H1 (cell line): ENCODE data around the gene PRR33. TPM values are rescaled to one million over a fixed set of nuclear protein-coding genes. Genes with fewer than 3 reads are reported as not detected.

Experiments
- CTCF ChIA-PET: fragments of 300-600 bp; sonication (Branson Sonifier 250); formaldehyde crosslinking; loops from one replicate; lab custom pipeline; 2021; ENCODE audit not compliant: partially characterized antibody; lab: Charles Lee
- POLR2A ChIA-PET: fragments of 300-600 bp; sonication (Branson Sonifier 250); formaldehyde crosslinking; loops from one replicate; lab custom pipeline; 2021; ENCODE audit warnings: inconsistent platforms; ENCODE audit not compliant: partially characterized antibody; lab: Charles Lee
- DNase-seq, 2 experiments: peaks; one replicate each; pipeline versions ENCODE4 v3.0.0 to v3.0.0-alpha.2; 2010 to 2022; ENCODE audit warnings: low spot score in 2 of 2, low read depth in 1 of 2, mixed read lengths in 1 of 2
- FAIRE-seq: peaks from 2 replicates; lab custom pipeline; 2011; peaks lifted over from hg19 to GRCh38; lab: Jason Lieb, UNC
- H2AFZ ChIP-seq: 2 replicates; pipeline ENCODE4 v1.8.1; 2012; ENCODE audit warnings: low read length, inconsistent platforms
- H2AK5ac ChIP-seq: 2 replicates; pipeline ENCODE4 v1.6.1; 2013; ENCODE audit warnings: low read depth, low read length
- H2BK120ac ChIP-seq: replicated peaks from 2 replicates; pipeline ENCODE3; 2013; ENCODE audit warnings: low read depth, low read length, inconsistent platforms
- H2BK12ac ChIP-seq: 2 replicates; pipeline ENCODE4 v1.6.1; 2013; ENCODE audit warnings: low read depth, low read length
- H2BK15ac ChIP-seq: 2 replicates; pipeline ENCODE4 v1.6.1; 2013; ENCODE audit warnings: low read length
- H2BK20ac ChIP-seq: 2 replicates; pipeline ENCODE4 v1.6.1; 2013; ENCODE audit warnings: low read length
- H2BK5ac ChIP-seq: 2 replicates; pipeline ENCODE4 v1.6.1; 2013; ENCODE audit warnings: low read depth, low read length
- H3K14ac ChIP-seq: 2 replicates; pipeline ENCODE4 v1.6.1; 2013; ENCODE audit warnings: inconsistent platforms; ENCODE audit not compliant: insufficient read length
- H3K18ac ChIP-seq: 2 replicates; pipeline ENCODE4 v1.6.1; 2013; ENCODE audit warnings: low read length; ENCODE audit errors: extremely low read depth
- H3K23ac ChIP-seq: 2 replicates; pipeline ENCODE4 v1.6.1; 2013; ENCODE audit warnings: inconsistent platforms; ENCODE audit not compliant: insufficient read length
- H3K23me2 ChIP-seq: 2 replicates; pipeline ENCODE4 v1.6.1; 2013; ENCODE audit warnings: low read depth, low read length
- H3K27ac ChIP-seq: 2 replicates; pipeline ENCODE4 v1.6.1; 2011; ENCODE audit warnings: low read depth, low read length, inconsistent platforms
- H3K27me3 ChIP-seq, 4 experiments: replicated peaks in 1 of 4; 1 replicate in 1 of 4; 2 replicates in 3 of 4; pipeline versions ENCODE4 v1.6.1 to v1.8.1; 2011 to 2013; ENCODE audit warnings: low read length in 3 of 4, mild to moderate bottlenecking in 3 of 4, inconsistent platforms in 2 of 4, mixed read lengths in 2 of 4, moderate library complexity in 1 of 4; ENCODE audit not compliant: control insufficient read depth in 3 of 4, insufficient read depth in 3 of 4; ENCODE audit errors: extremely low read depth in 1 of 4
- H3K36me3 ChIP-seq, 4 experiments: 2 replicates each; pipeline versions ENCODE4 v1.6.1 to v1.8.1; 2011 to 2013; ENCODE audit warnings: mild to moderate bottlenecking in 4 of 4, low read length in 3 of 4, moderate library complexity in 2 of 4, control low read depth in 1 of 4, inconsistent platforms in 1 of 4; ENCODE audit not compliant: insufficient read depth in 4 of 4, control insufficient read depth in 2 of 4
- H3K4ac ChIP-seq: replicated peaks from 2 replicates; pipeline ENCODE3; 2013; ENCODE audit warnings: low read length, low read depth, mixed read lengths, inconsistent platforms; ENCODE audit not compliant: insufficient read length
- H3K4me1 ChIP-seq, 4 experiments: replicated peaks in 1 of 4; 1 replicate in 1 of 4; 2 replicates in 3 of 4; pipeline versions ENCODE4 v1.6.1 to v1.8.1; 2011 to 2013; ENCODE audit warnings: low read length in 3 of 4, inconsistent platforms in 2 of 4, mixed read lengths in 1 of 4; ENCODE audit not compliant: insufficient read depth in 4 of 4, control insufficient read depth in 3 of 4
- H3K4me2 ChIP-seq, 2 experiments: 2 replicates each; pipeline versions ENCODE4 v1.6.1 to v1.8.1; 2011 to 2013; ENCODE audit warnings: low read depth in 2 of 2, low read length in 2 of 2, control low read depth in 1 of 2, inconsistent platforms in 1 of 2, mild to moderate bottlenecking in 1 of 2; ENCODE audit not compliant: insufficient read depth in 1 of 2
- H3K4me3 ChIP-seq, 4 experiments: fragments of 200-600, 300-600 bp in 1 of 4; sonication (generic), shearing (Covaris generic), sonication (Bioruptor Twin) in 1 of 4; 2 replicates each; pipeline versions ENCODE4 v1.5.1 to v1.8.1; 2011 to 2016; ENCODE audit warnings: low read length in 4 of 4, low read depth in 3 of 4, control low read depth in 2 of 4, inconsistent platforms in 2 of 4, mild to moderate bottlenecking in 2 of 4, mixed read lengths in 1 of 4, moderate library complexity in 1 of 4; ENCODE audit not compliant: insufficient read depth in 2 of 4; ENCODE audit errors: extremely low read depth in 1 of 4
- H3K56ac ChIP-seq: replicated peaks from 2 replicates; pipeline ENCODE3; 2013; ENCODE audit warnings: low read depth, mild to moderate bottlenecking, mixed read lengths, low read length, inconsistent platforms; ENCODE audit not compliant: insufficient read length
- H3K79me1 ChIP-seq: 2 replicates; pipeline ENCODE4 v1.6.1; 2013; ENCODE audit warnings: low read depth, low read length, control low read depth
- H3K79me2 ChIP-seq, 2 experiments: 2 replicates each; pipeline versions ENCODE4 v1.6.1 to v1.8.1; 2012 to 2013; ENCODE audit warnings: low read length in 2 of 2, mild to moderate bottlenecking in 2 of 2, inconsistent platforms in 1 of 2; ENCODE audit not compliant: insufficient read depth in 2 of 2, control insufficient read depth in 1 of 2
- H3K9ac ChIP-seq, 4 experiments: replicated peaks in 1 of 4; 1 replicate in 1 of 4; 2 replicates in 3 of 4; pipeline versions ENCODE4 v1.6.1 to v1.8.1; 2011 to 2013; ENCODE audit warnings: low read depth in 3 of 4, low read length in 3 of 4, control low read depth in 2 of 4, mild to moderate bottlenecking in 2 of 4, moderate library complexity in 2 of 4, inconsistent platforms in 1 of 4; ENCODE audit errors: extremely low read depth in 1 of 4
- H3K9me3 ChIP-seq, 2 experiments: 2 replicates each; pipeline versions ENCODE4 v1.6.1 to v1.8.1; 2012 to 2013; ENCODE audit warnings: mild to moderate bottlenecking in 2 of 2, moderate library complexity in 2 of 2, control low read depth in 1 of 2, inconsistent platforms in 1 of 2, low read depth in 1 of 2, low read length in 1 of 2, mixed read lengths in 1 of 2; ENCODE audit not compliant: insufficient read depth in 2 of 2
- H4K20me1 ChIP-seq, 2 experiments: replicated peaks in 1 of 2; 2 replicates each; pipeline versions ENCODE3 to v1.8.1; 2011 to 2013; ENCODE audit warnings: inconsistent platforms in 2 of 2, low read length in 2 of 2, mild to moderate bottlenecking in 1 of 2; ENCODE audit not compliant: insufficient read depth in 2 of 2, control insufficient read depth in 1 of 2
- H4K5ac ChIP-seq: 2 replicates; pipeline ENCODE4 v1.6.1; 2013; ENCODE audit warnings: low read length, low read depth, mixed read lengths, inconsistent platforms; ENCODE audit not compliant: insufficient read length
- H4K8ac ChIP-seq: 2 replicates; pipeline ENCODE4 v1.8.0; 2013; ENCODE audit warnings: mild to moderate bottlenecking, moderate library complexity, low read length, inconsistent platforms; ENCODE audit not compliant: insufficient read depth; ENCODE audit errors: extremely low read depth
- H4K91ac ChIP-seq: replicated peaks from 2 replicates; pipeline ENCODE3; 2013; ENCODE audit warnings: low read length, mixed read lengths, inconsistent platforms; ENCODE audit not compliant: insufficient read length
- EGR1 ChIP-seq: IDR thresholded peaks from 2 replicates; pipeline ENCODE4 v1.6.1; 2011; ENCODE audit warnings: low read depth, low read length, borderline replicate concordance
- GABPA ChIP-seq: IDR thresholded peaks from 2 replicates; pipeline ENCODE4 v1.6.1; 2011; ENCODE audit warnings: mild to moderate bottlenecking, low read length, moderate library complexity, borderline replicate concordance; ENCODE audit not compliant: insufficient read depth
- SIRT6 ChIP-seq: IDR thresholded peaks from one replicate; pipeline ENCODE4 v1.7.1; 2012; ENCODE audit warnings: low read length, inconsistent platforms
- WGBS, 2 experiments: shearing (Covaris generic) in 1 of 2; methylation state at CpG; one replicate each; pipeline versions ENCODE4 v1.1.6 to v1.1.7; 2013 to 2015; ENCODE audit warnings: low lambda C conversion rate in 2 of 2, mixed read lengths in 2 of 2, inconsistent platforms in 1 of 2, low coverage in 1 of 2, missing lambda C conversion rate in 1 of 2; ENCODE audit not compliant: insufficient replicate concordance in 2 of 2, insufficient coverage in 1 of 2, insufficient read length in 1 of 2; ENCODE audit errors: extremely low coverage in 1 of 2, missing lambda C conversion rate in 1 of 2; 5-methylcytosine and 5-hydroxymethylcytosine counted together
- polyA plus RNA-seq, 7 experiments: library from polyadenylated mRNA; depleted of rRNA in 3 of 7; stranded (reverse) in 5 of 7; unstranded in 2 of 7; fragments of >200 nt in 5 of 7; fragments of 200-250 nt in 2 of 7; gene quantifications; 1 replicate in 5 of 7; 2 replicates in 1 of 7; 4 replicates in 1 of 7; pipeline versions ENCODE4 v1.2.1 to v1.2.3, GENCODE V29; 2011 to 2013; ENCODE audit warnings: missing spikeins in 2 of 7, mixed read lengths in 2 of 7
- total RNA-seq: library from RNA; stranded (reverse); fragmentation: NEBNext Ultra II Directional; extraction: Animal tissue kit (Norgen Biotek cat#: 25700); gene quantifications from 2 replicates; pipeline ENCODE4 v1.2.1, GENCODE V29; 2021

PRR33 gene
- total and polyA plus RNA-seq, 2 of the 8 experiments (the other 6 are each of a cell fraction or from before 2014, with no cell fraction given), result 0.02 TPM; not detected in 1

DNA sequence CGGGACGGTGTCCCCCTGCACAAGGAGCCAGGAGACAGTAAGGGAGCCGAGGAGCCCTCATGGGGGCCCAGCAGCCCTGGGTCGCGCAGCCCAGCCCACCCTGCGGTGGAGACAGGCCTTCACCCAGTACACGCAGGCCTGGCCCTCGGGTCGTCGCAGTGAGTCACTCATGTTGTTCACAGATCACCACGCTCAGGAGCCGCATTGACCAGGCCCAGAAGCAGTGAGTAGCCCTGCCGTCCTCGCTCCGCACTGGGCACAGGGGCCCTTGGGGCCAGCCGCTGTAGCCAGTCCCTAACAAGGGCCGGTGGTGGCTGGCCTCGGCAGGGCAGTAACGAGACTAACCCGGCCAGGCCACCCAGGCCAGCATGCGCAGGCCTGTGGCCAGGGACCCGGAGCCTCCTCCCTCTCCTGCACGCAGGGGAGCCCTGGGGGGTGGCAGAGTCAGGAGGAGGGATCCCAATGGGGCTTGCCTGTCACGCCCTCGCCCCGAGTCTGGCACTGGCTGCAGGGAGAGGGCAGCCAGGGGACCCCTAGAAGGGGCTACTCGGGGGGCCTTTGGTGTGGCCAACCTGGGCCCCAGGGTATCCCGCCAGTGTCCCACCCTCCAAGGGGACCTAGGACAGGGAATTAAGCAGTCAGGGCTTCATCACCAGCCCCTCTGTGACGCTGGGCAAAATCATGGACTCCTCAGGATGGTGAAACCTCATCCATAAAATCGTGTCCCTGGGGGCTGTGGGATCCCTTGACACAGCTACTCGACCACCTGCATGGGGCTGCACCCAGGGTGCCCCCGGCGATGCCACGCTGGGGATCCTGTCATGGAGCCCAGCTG is 45.3 kb upstream of the PRR33 start:
- no peak overlapping the region for H3K23ac ChIP-seq
- no peak overlapping the region for H3K4me3 ChIP-seq
- no peaks in the 10 kb centered on the region for H3K36me3 ChIP-seq
- POLR2A ChIA-PET, result no interaction called here
- CTCF ChIA-PET, result interaction anchor here (1.6 to 3.1 kb wide), 8 partner anchors 15 to 214 kb away, joined by 3 to 16 read pairs (median 5); partner anchors contain the start of gene TNNT3
- no peak overlapping the region for H4K91ac ChIP-seq
- no peak overlapping the region for H3K9ac ChIP-seq
- H4K20me1 ChIP-seq, result no peaks in the 10 kb centered on the region
- H3K79me1 ChIP-seq, result no peaks in the 10 kb centered on the region
- H2BK5ac ChIP-seq, result no peak overlapping the region
- TF ChIP-seq SIRT6 (no peak), GABPA (no peak), EGR1 (no peak)
- H3K27ac ChIP-seq, result no peak overlapping the region
- no peak overlapping the region for H3K56ac ChIP-seq
- H3K4ac ChIP-seq, result no peak overlapping the region
- H3K18ac ChIP-seq, result no peak overlapping the region
- WGBS, 2 experiments, result 83% methylated on average over 30 of the region's 34 CpGs; no CpG with 5 or more reads in 1 of the 2 experiments
- FAIRE-seq, result no peak
- no peaks in the 10 kb centered on the region for H3K27me3 ChIP-seq
- DNase-seq, result peak in 1 of 2 experiments; percentile 49
- H4K5ac ChIP-seq, result no peak overlapping the region
- no peak overlapping the region for H2AFZ ChIP-seq
- peaks cover 0 to 3% (median 0%) of the 10 kb centered on the region in 4 experiments; a peak in 1 of 7 replicates for H3K4me1 ChIP-seq
- H3K4me2 ChIP-seq, result no peak overlapping the region
- H3K14ac ChIP-seq, result no peak overlapping the region
- H2BK12ac ChIP-seq, result peak overlapping the region; percentile 50; the same call in 1 of the 2 replicates
- no peak overlapping the region for H2BK120ac ChIP-seq
- no peaks in the 10 kb centered on the region for H3K9me3 ChIP-seq
- no peaks in the 10 kb centered on the region for H3K79me2 ChIP-seq
- no peak overlapping the region for H2BK20ac ChIP-seq
- H2BK15ac ChIP-seq, result 0 out of 2 replicates have a peak overlapping the region, but pooled peaks have one; percentile 61
- peaks cover 6% of the 10 kb centered on the region; the same call in 1 of the 2 replicates for H3K23me2 ChIP-seq
- no peak overlapping the region; the same call in none of the 2 replicates for H4K8ac ChIP-seq
- H2AK5ac ChIP-seq, result no peak overlapping the region
